ENCODE data around the gene FAM210A. TPM values are rescaled to one million over a fixed set of nuclear protein-coding genes. Genes with fewer than 3 reads are reported as not detected.
A peak's percentile ranks its signal among the peaks of the same experiment; 100 is the strongest.

Gene FAM210A
- total RNA-seq, 6 donors from 2014 or later = 2.1 to 12.9 (median 10.6) TPM

GRCh38 chr18:13735681-13736080 lies 9.3 kb upstream of the FAM210A start:
- no peak overlapping the region for H3K27ac ChIP-seq
- 90 to 91% methylated on average over 2 of the region's 2 CpGs for WGBS, 2 donors
- no peak overlapping the region for H3K4me3 ChIP-seq
- no peak for TF ChIP-seq POLR2A (IDR thresholded peaks at IDR 0.05)
- TF ChIP-seq CTCF (IDR thresholded peaks at IDR 0.05) = no peak
- no peak for TF ChIP-seq POLR2AphosphoS5 (IDR thresholded peaks at IDR 0.05)
- TF ChIP-seq EP300 (IDR thresholded peaks at IDR 0.05) = no peak
- no peak for DNase-seq
- H3K9me3 ChIP-seq = no peaks in the 10 kb centered on the region
- no peaks in the 10 kb centered on the region for H3K27me3 ChIP-seq
- peaks cover 32 to 87% (median 49%) of the 10 kb centered on the region in 4 donors for H3K36me3 ChIP-seq
- no peaks in the 10 kb centered on the region for H3K4me1 ChIP-seq
- no peak for ATAC-seq (ENCODE audit: low FRiP score in 2 of 2)

GRCh38 chr18:13730481-13730880 lies 4.1 kb upstream of the FAM210A start:
- no peaks in the 10 kb centered on the region for H3K9me3 ChIP-seq
- no peak overlapping the region for H3K4me3 ChIP-seq
- ATAC-seq (ENCODE audit: low FRiP score in 2 of 2) (no peak), DNase-seq (no peak)
- no peaks in the 10 kb centered on the region for H3K27me3 ChIP-seq
- 75 to 84% methylated on average over 1 of the region's 1 CpG for WGBS, 2 donors
- peaks cover 13 to 35% (median 17%) of the 10 kb centered on the region in 4 donors for H3K36me3 ChIP-seq
- no peak overlapping the region for H3K27ac ChIP-seq
- no peak for TF ChIP-seq CTCF (IDR thresholded peaks at IDR 0.05)
- peaks cover 2 to 13% (median 10%) of the 10 kb centered on the region in 4 donors for H3K4me1 ChIP-seq

- ATAC-seq (ENCODE audit: low FRiP score in 2 of 2) (peak; percentile 63 to 79), DNase-seq (peak; percentile 56 to 88)
- Histone ChIP-seq H3K9me3 (no peaks in the 10 kb centered on the region), H3K4me3 (peak overlapping the region; percentile 71 to 98 (median 82)), H3K27me3 (no peaks in the 10 kb centered on the region), H3K27ac (peak overlapping the region; percentile 89 to 95 (median 94)), H3K36me3 (peaks cover 0 to 5% (median 0%) of the 10 kb centered on the region in 4 donors), H3K4me1 (peaks cover 8 to 28% (median 21%) of the 10 kb centered on the region in 4 donors)
- TF ChIP-seq EP300 (IDR thresholded peaks at IDR 0.05) (no peak), POLR2AphosphoS5 (IDR thresholded peaks at IDR 0.05) (no peak), CTCF (IDR thresholded peaks at IDR 0.05) (no peak), POLR2A (IDR thresholded peaks at IDR 0.05) (no peak)
- WGBS, 2 donors = 0 to 1% methylated on average over 19 to 30 of the region's 30 CpGs
Observed at GRCh38 chr18:13726972-13727331, 594 bp upstream of the FAM210A start.

- no peak for TF ChIP-seq POLR2A (IDR thresholded peaks at IDR 0.05)
- no peak for TF ChIP-seq CTCF (IDR thresholded peaks at IDR 0.05)
- 8 to 9% methylated on average over 20 to 31 of the region's 35 CpGs for WGBS, 2 donors
- no peak for DNase-seq
- H3K4me1 ChIP-seq = peaks cover 8 to 28% (median 21%) of the 10 kb centered on the region in 4 donors
- no peaks in the 10 kb centered on the region for H3K9me3 ChIP-seq
- H3K4me3 ChIP-seq = peak overlapping the region; percentile 71 to 98 (median 82)
- no peaks in the 10 kb centered on the region for H3K36me3 ChIP-seq
- peak overlapping the region; percentile 89 to 95 (median 94) for H3K27ac ChIP-seq
- no peaks in the 10 kb centered on the region for H3K27me3 ChIP-seq
- no peak for ATAC-seq (ENCODE audit: low FRiP score in 2 of 2)
Observed at GRCh38 chr18:13725566-13726231, 659 bp downstream of the FAM210A start.

GRCh38 chr18:13720847-13721246 lies 5.5 kb downstream of the FAM210A start:
- H3K4me3 ChIP-seq = no peak overlapping the region
- TF ChIP-seq EP300 (IDR thresholded peaks at IDR 0.05) = no peak
- TF ChIP-seq CTCF (IDR thresholded peaks at IDR 0.05) = no peak
- TF ChIP-seq POLR2AphosphoS5 (IDR thresholded peaks at IDR 0.05) = no peak
- TF ChIP-seq POLR2A (IDR thresholded peaks at IDR 0.05) = no peak
- H3K27me3 ChIP-seq = no peaks in the 10 kb centered on the region
- no peak overlapping the region for H3K27ac ChIP-seq
- DNase-seq = no peak
- H3K9me3 ChIP-seq = no peaks in the 10 kb centered on the region
- H3K36me3 ChIP-seq = no peaks in the 10 kb centered on the region
- H3K4me1 ChIP-seq = peaks cover 8 to 19% (median 13%) of the 10 kb centered on the region in 4 donors
- WGBS, 2 donors = 87 to 91% methylated on average over 1 of the region's 1 CpG
- ATAC-seq (ENCODE audit: low FRiP score in 2 of 2) = no peak

Measured in upper lobe of left lung (tissue), 6 donors.